ENCODE measurements around the gene NEURL4.
A peak's percentile ranks its signal among the peaks of the same experiment; 100 is the strongest.

NEURL4 gene

DNA sequence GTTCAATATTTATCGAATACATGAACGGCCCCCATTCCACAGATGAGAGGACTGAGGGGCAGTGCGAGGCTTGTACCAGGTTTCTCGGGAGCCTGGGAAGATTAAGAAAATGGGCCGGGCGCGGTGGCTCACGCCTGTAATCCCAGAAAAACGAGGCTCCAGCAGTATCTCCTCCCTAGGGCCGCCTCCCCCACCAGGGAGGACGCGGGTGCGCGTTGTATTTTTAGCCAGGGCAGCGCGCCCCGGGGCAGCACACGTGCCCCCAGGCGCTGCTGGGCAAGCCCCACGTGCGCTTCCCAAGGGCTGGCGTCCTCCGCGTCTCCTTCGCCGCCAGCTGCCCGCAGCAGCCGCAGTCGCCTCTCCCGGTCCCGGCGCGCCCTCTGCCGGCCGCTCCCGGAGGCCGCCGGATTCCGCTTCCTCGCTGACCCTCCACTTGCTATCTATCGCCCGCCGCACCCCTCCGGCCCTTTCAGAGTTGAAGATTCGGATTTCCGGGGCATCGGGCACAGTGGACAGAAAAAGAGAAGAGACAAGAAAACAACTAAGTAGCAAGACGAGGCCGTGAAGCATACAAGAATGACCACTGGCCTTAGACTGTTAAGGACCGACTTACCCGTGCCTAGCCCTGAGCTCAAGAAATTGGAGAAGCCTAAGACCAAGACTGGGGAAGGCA, 32.8 kb downstream of the NEURL4 start:
- peaks cover 2% of the 10 kb centered on the region for H3K27me3 ChIP-seq (ENCODE audit: insufficient read depth, poor library complexity, severe bottlenecking)
- no peak for TF ChIP-seq SPI1 (IDR thresholded peaks at IDR 0.05; ENCODE audit: borderline replicate concordance, low read depth)
- TF ChIP-seq, protein P1, sequence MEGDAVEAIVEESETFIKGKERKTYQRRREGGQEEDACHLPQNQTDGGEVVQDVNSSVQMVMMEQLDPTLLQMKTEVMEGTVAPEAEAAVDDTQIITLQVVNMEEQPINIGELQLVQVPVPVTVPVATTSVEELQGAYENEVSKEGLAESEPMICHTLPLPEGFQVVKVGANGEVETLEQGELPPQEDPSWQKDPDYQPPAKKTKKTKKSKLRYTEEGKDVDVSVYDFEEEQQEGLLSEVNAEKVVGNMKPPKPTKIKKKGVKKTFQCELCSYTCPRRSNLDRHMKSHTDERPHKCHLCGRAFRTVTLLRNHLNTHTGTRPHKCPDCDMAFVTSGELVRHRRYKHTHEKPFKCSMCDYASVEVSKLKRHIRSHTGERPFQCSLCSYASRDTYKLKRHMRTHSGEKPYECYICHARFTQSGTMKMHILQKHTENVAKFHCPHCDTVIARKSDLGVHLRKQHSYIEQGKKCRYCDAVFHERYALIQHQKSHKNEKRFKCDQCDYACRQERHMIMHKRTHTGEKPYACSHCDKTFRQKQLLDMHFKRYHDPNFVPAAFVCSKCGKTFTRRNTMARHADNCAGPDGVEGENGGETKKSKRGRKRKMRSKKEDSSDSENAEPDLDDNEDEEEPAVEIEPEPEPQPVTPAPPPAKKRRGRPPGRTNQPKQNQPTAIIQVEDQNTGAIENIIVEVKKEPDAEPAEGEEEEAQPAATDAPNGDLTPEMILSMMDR (IDR thresholded peaks at IDR 0.05; ENCODE audit: insufficient read depth, low read length): peak; percentile 3
- DNase-seq (ENCODE audit: low read depth in 1 of 2, low spot score in 1 of 2): peak in 1 of 2 experiments; percentile 42
- no peak overlapping the region for H3K4me3 ChIP-seq (replicated peaks; ENCODE audit: insufficient read depth, low read length)
- no peak overlapping the region for H3K27ac ChIP-seq (replicated peaks)

DNA sequence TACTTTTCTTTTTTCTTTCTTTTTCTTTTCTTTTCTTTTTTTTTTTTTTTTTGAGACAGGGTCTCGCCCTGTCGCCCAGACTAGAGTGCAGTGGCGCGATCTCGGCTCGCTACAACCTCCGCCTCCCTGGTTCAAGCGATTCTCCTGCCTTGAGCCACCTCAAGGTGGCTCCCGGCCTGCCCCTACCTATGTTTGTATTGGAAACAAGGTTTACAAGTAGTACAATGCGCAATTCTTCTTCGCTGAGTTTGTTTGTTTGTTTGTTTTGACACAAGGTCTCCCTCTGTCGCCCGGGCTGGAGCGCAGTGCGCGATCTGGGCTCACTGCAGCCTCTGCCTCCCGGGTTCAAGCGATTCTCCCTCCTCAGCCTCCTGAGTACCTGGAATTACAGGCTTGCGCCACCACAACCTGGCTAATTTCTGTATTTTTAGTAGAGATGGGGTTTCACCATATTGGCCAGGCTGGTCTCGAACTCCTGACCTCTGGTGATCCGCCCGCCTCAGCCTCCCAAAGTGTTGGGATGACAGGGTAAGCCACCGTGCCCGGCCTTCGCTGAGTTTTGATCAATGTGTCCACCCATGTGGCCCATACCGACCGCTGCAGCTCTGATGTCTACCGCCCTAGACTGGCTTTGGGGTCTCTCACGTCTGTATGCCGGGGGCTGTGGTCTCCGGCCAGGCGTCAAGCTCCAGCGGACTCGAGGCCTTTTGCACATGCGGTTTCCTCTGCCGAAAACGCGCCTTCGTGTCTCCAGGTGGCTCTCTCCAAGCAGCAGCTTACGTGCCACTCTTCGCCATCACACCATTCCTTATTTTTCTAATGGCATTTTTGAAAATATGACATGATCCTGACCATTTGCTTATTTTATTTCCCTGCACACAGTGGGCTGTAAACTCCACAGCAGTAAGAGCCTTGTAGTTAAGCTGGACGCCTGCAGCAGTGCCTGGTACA, 33.6 kb downstream of the NEURL4 start:
- DNase-seq (ENCODE audit: low read depth in 1 of 2, low spot score in 1 of 2): no peak
- H3K4me3 ChIP-seq (replicated peaks; ENCODE audit: insufficient read depth, low read length): no peak overlapping the region
- TF ChIP-seq SPI1 (IDR thresholded peaks at IDR 0.05; ENCODE audit: borderline replicate concordance, low read depth): no peak
- TF ChIP-seq, protein P2, sequence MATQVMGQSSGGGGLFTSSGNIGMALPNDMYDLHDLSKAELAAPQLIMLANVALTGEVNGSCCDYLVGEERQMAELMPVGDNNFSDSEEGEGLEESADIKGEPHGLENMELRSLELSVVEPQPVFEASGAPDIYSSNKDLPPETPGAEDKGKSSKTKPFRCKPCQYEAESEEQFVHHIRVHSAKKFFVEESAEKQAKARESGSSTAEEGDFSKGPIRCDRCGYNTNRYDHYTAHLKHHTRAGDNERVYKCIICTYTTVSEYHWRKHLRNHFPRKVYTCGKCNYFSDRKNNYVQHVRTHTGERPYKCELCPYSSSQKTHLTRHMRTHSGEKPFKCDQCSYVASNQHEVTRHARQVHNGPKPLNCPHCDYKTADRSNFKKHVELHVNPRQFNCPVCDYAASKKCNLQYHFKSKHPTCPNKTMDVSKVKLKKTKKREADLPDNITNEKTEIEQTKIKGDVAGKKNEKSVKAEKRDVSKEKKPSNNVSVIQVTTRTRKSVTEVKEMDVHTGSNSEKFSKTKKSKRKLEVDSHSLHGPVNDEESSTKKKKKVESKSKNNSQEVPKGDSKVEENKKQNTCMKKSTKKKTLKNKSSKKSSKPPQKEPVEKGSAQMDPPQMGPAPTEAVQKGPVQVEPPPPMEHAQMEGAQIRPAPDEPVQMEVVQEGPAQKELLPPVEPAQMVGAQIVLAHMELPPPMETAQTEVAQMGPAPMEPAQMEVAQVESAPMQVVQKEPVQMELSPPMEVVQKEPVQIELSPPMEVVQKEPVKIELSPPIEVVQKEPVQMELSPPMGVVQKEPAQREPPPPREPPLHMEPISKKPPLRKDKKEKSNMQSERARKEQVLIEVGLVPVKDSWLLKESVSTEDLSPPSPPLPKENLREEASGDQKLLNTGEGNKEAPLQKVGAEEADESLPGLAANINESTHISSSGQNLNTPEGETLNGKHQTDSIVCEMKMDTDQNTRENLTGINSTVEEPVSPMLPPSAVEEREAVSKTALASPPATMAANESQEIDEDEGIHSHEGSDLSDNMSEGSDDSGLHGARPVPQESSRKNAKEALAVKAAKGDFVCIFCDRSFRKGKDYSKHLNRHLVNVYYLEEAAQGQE (IDR thresholded peaks at IDR 0.05; ENCODE audit: insufficient replicate concordance, low read depth): no peak
- TF ChIP-seq GABPA (IDR thresholded peaks at IDR 0.05; ENCODE audit: low read depth): no peak
- TF ChIP-seq, protein P1 (IDR thresholded peaks at IDR 0.05; ENCODE audit: insufficient read depth, low read length): no peak
- no peak for TF ChIP-seq POLR2AphosphoS5 (IDR thresholded peaks at IDR 0.05; ENCODE audit: low read depth)
- H3K27me3 ChIP-seq (ENCODE audit: insufficient read depth, poor library complexity, severe bottlenecking): peaks cover 2% of the 10 kb centered on the region
- H3K27ac ChIP-seq (replicated peaks): no peak overlapping the region

DNA sequence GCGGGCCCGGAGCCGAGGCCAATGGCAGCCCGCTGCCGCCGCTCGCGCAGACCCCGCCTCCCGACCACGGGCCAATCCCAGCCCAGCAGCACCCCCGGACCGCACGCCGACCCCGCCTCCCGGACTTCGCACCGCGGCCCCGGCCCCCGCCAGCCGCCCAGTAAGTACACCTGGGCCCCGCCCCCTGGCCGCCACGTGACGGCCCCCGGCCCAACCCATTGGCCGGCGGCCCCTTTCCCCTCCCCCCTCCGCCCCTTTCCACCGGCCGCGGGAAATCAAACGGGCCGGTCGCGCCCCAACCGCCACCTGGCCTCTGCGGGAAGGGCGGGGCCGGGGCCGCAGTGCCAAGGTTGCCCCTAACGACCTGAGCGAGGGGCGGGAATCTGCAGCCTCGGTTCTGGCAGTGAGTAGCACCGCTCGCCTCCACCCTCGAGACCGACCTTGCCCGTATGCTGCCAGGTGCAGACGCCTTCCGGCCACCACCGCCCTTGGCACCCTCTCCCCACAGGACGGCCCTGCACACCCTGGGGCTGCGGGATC, 34.5 kb downstream of the NEURL4 start, which contains the start of gene YBX2:
Gene YBX2 (minus strand): TSS at position 26 of the 540 bp plus-strand sequence. CDS start 139 bp downstream, outside the sequence.
- TF ChIP-seq SPI1 (IDR thresholded peaks at IDR 0.05; ENCODE audit: borderline replicate concordance, low read depth) (no peak), GABPA (IDR thresholded peaks at IDR 0.05; ENCODE audit: low read depth) (no peak), POLR2AphosphoS5 (IDR thresholded peaks at IDR 0.05; ENCODE audit: low read depth) (no peak)
- TF ChIP-seq, protein P1 (IDR thresholded peaks at IDR 0.05; ENCODE audit: insufficient read depth, low read length): no peak
- TF ChIP-seq, protein P2 (IDR thresholded peaks at IDR 0.05; ENCODE audit: insufficient replicate concordance, low read depth): no peak
- DNase-seq (ENCODE audit: low read depth in 1 of 2, low spot score in 1 of 2): peak in 1 of 2 experiments; percentile 25
- Histone ChIP-seq H3K4me3 (replicated peaks; ENCODE audit: insufficient read depth, low read length) (peak within 1 kb of the TSS; percentile 20), H3K27me3 (ENCODE audit: insufficient read depth, poor library complexity, severe bottlenecking) (peaks cover 2% of the 10 kb centered on the region), H3K27ac (replicated peaks) (no peak within 1 kb of the TSS)

Measured in HL-60 (cell line).